ENCODE data around the gene SERPINB6. TPM values are rescaled to one million over a fixed set of nuclear protein-coding genes. Genes with fewer than 3 reads are reported as not detected.
A peak's percentile ranks its signal among the peaks of the same experiment; 100 is the strongest.

Gene SERPINB6
- total and polyA plus RNA-seq, 9 of the 15 experiments (the other 6 are each of a cell fraction or from before 2014, with no cell fraction given), result 86.6 to 211 (median 143) TPM

- TF ChIP-seq HSF4 (CRISPR knock-in tag; IDR thresholded peaks at IDR 0.05; ENCODE audit: borderline replicate concordance) (no peak), DPF2 (IDR thresholded peaks at IDR 0.05) (no peak; the same call in 1 of the 2 replicates), RBM17 (IDR thresholded peaks at IDR 0.05; ENCODE audit: borderline replicate concordance, low read depth, low read length) (no peak), ZHX1 (conservative IDR thresholded peaks at IDR 0.05; ENCODE audit: low read length) (no peak), SP1 (CRISPR knock-in tag; IDR thresholded peaks at IDR 0.05) (no peak), CUX1 (CRISPR knock-in tag; IDR thresholded peaks at IDR 0.05) (no peak), CSDE1 (IDR thresholded peaks at IDR 0.05) (peak in 1 of 2 experiments; percentile 98; a peak in 2 of 4 replicates), UBTF (IDR thresholded peaks at IDR 0.05; ENCODE audit: borderline replicate concordance in 1 of 2, low read depth in 2 of 2, low read length in 2 of 2) (no peak), MAFF (IDR thresholded peaks at IDR 0.05; ENCODE audit: low read length) (peak; percentile 14; the same call in 1 of the 2 replicates), TCF7 (IDR thresholded peaks at IDR 0.05; ENCODE audit: borderline replicate concordance) (0 out of 2 replicates have a peak, but pooled peaks have one; percentile 15), ZNF586 (CRISPR knock-in tag; conservative IDR thresholded peaks at IDR 0.05) (0 out of 2 replicates have a peak, but pooled peaks have one; percentile 27), MYNN (IDR thresholded peaks at IDR 0.05) (no peak), MYNN (CRISPR knock-in tag; IDR thresholded peaks at IDR 0.05) (no peak), PTRF (tag; IDR thresholded peaks at IDR 0.05) (no peak), STAT5A (IDR thresholded peaks at IDR 0.05; ENCODE audit: borderline replicate concordance, low read length) (peak; percentile 58), SP2 (IDR thresholded peaks at IDR 0.05; ENCODE audit: extremely low read depth, low read depth, low read length, poor library complexity, severe bottlenecking) (no peak), NEUROD1 (IDR thresholded peaks at IDR 0.05; ENCODE audit: borderline replicate concordance, low read depth, low read length, partially characterized antibody) (peak; percentile 95)
These were observed 18.2 kb upstream of the SERPINB6 start (continued) for GRCh38 chr6:2989332-2990247.

All from K562 (cell line).